ENCODE measurements around the gene HDAC4.

Gene HDAC4

GRCh38 chr2:239398521-239398921 is 2.3 kb downstream of the HDAC4 start:
- no peak overlapping the region for H3K9ac ChIP-seq (ENCODE audit: low read depth, low read length, poor library complexity, severe bottlenecking)

GRCh38 chr2:239397931-239398471 is 2.8 kb downstream of the HDAC4 start:
- Histone ChIP-seq H3K9me3 (ENCODE audit: insufficient read depth, low read depth, low read length) (no peaks in the 10 kb centered on the region), H3K27me3 (ENCODE audit: insufficient read depth, low read length, poor library complexity, severe bottlenecking) (no peaks in the 10 kb centered on the region), H3K36me3 (ENCODE audit: insufficient read depth, low read length) (no peaks in the 10 kb centered on the region), H3K4me3 (ENCODE audit: low read length, poor library complexity, severe bottlenecking) (no peak overlapping the region), H3K79me2 (ENCODE audit: insufficient read depth, low read length) (peaks cover 59% of the 10 kb centered on the region), H3K9me2 (replicated peaks; ENCODE audit: low read depth, low read length) (no peaks in the 10 kb centered on the region), H3K4me2 (ENCODE audit: low read depth, low read length, poor library complexity, severe bottlenecking) (peak overlapping the region; percentile 85), H3K9ac (ENCODE audit: low read depth, low read length, poor library complexity, severe bottlenecking) (no peak overlapping the region), H3F3A (ENCODE audit: low read depth) (no peaks in the 10 kb centered on the region), H2AFZ (ENCODE audit: low read length) (no peak overlapping the region), H4K20me1 (ENCODE audit: insufficient read depth, low read length, poor library complexity, severe bottlenecking) (peaks cover 33% of the 10 kb centered on the region), H3K4me1 (ENCODE audit: insufficient read depth, low read length, poor library complexity, severe bottlenecking) (peaks cover 29% of the 10 kb centered on the region)
- no peak for TF ChIP-seq CTCF (conservative IDR thresholded peaks at IDR 0.05; ENCODE audit: low read length)
- TF ChIP-seq EZH2phosphoT487 (IDR thresholded peaks at IDR 0.05; ENCODE audit: borderline replicate concordance): no peak

More at GRCh38 chr2:239398521-239398921, 2.3 kb downstream of the HDAC4 start:
- H4K20me1 ChIP-seq (ENCODE audit: insufficient read depth, low read length, poor library complexity, severe bottlenecking): peaks cover 33% of the 10 kb centered on the region
- no peak overlapping the region for H2AFZ ChIP-seq (ENCODE audit: low read length)
- no peak overlapping the region for H3K4me3 ChIP-seq (ENCODE audit: low read length, poor library complexity, severe bottlenecking)
- TF ChIP-seq CTCF (conservative IDR thresholded peaks at IDR 0.05; ENCODE audit: low read length): 0 out of 2 replicates have a peak, but pooled peaks have one; percentile 16
- no peak for TF ChIP-seq EZH2phosphoT487 (IDR thresholded peaks at IDR 0.05; ENCODE audit: borderline replicate concordance)
- no peaks in the 10 kb centered on the region for H3K9me2 ChIP-seq (replicated peaks; ENCODE audit: low read depth, low read length)
- peak overlapping the region; percentile 85 for H3K4me2 ChIP-seq (ENCODE audit: low read depth, low read length, poor library complexity, severe bottlenecking)
- H3K36me3 ChIP-seq (ENCODE audit: insufficient read depth, low read length): no peaks in the 10 kb centered on the region
- no peaks in the 10 kb centered on the region for H3K27me3 ChIP-seq (ENCODE audit: insufficient read depth, low read length, poor library complexity, severe bottlenecking)
- H3K9me3 ChIP-seq (ENCODE audit: insufficient read depth, low read depth, low read length): no peaks in the 10 kb centered on the region
- no peaks in the 10 kb centered on the region for H3F3A ChIP-seq (ENCODE audit: low read depth)
- H3K79me2 ChIP-seq (ENCODE audit: insufficient read depth, low read length): peaks cover 55% of the 10 kb centered on the region
- peaks cover 27% of the 10 kb centered on the region for H3K4me1 ChIP-seq (ENCODE audit: insufficient read depth, low read length, poor library complexity, severe bottlenecking)

- peaks cover 33% of the 10 kb centered on the region for H4K20me1 ChIP-seq (ENCODE audit: insufficient read depth, low read length, poor library complexity, severe bottlenecking)
- no peak overlapping the region for H2AFZ ChIP-seq (ENCODE audit: low read length)
- peaks cover 61% of the 10 kb centered on the region for H3K79me2 ChIP-seq (ENCODE audit: insufficient read depth, low read length)
- no peaks in the 10 kb centered on the region for H3K9me2 ChIP-seq (replicated peaks; ENCODE audit: low read depth, low read length)
- H3K9ac ChIP-seq (ENCODE audit: low read depth, low read length, poor library complexity, severe bottlenecking): no peak overlapping the region
- peak overlapping the region; percentile 19 for H3K4me2 ChIP-seq (ENCODE audit: low read depth, low read length, poor library complexity, severe bottlenecking)
- no peaks in the 10 kb centered on the region for H3F3A ChIP-seq (ENCODE audit: low read depth)
- H3K9me3 ChIP-seq (ENCODE audit: insufficient read depth, low read depth, low read length): no peaks in the 10 kb centered on the region
- H3K4me1 ChIP-seq (ENCODE audit: insufficient read depth, low read length, poor library complexity, severe bottlenecking): peaks cover 25% of the 10 kb centered on the region
- no peaks in the 10 kb centered on the region for H3K36me3 ChIP-seq (ENCODE audit: insufficient read depth, low read length)
- TF ChIP-seq EZH2phosphoT487 (IDR thresholded peaks at IDR 0.05; ENCODE audit: borderline replicate concordance) (no peak), CTCF (conservative IDR thresholded peaks at IDR 0.05; ENCODE audit: low read length) (peak; percentile 64)
- H3K27me3 ChIP-seq (ENCODE audit: insufficient read depth, low read length, poor library complexity, severe bottlenecking): no peaks in the 10 kb centered on the region
- H3K4me3 ChIP-seq (ENCODE audit: low read length, poor library complexity, severe bottlenecking): no peak overlapping the region
Measured at GRCh38 chr2:239396881-239397681, 3.7 kb downstream of the HDAC4 start.

Measured in Loucy (cell line).